GM19351 (cell line): ENCODE measurements around the gene STAP1.
"Not testable (repeated sequence)": the region's sequence is repeated elsewhere in the genome, so short reads cannot be mapped to it uniquely, and the experiment has no call there.

Experiments used
- ATAC-seq: cut with Tn5 transposase; IDR thresholded peaks from one replicate; pipeline ENCODE4 v1.9.1; 2021; ENCODE audit warnings: mild to moderate bottlenecking, moderate library complexity; ENCODE audit not compliant: unreplicated experiment

The STAP1 gene

GRCh38 chr4:67615119-67615518 lies 56.6 kb downstream of the STAP1 start:
- ATAC-seq: no peak

- no peak for ATAC-seq
Observed at GRCh38 chr4:67616478-67616877, 58.0 kb downstream of the STAP1 start.

- no peak for ATAC-seq
Observed at GRCh38 chr4:67624939-67625338, 66.4 kb downstream of the STAP1 start.

- no peak for ATAC-seq
Observed at GRCh38 chr4:67632492-67632891, 74.0 kb downstream of the STAP1 start.

- ATAC-seq: no peak
Observed at GRCh38 chr4:67634741-67635140, 76.2 kb downstream of the STAP1 start.

- no peak for ATAC-seq
Observed at GRCh38 chr4:67635331-67635730, 76.8 kb downstream of the STAP1 start.

- ATAC-seq: not testable (repeated sequence)
Observed at GRCh38 chr4:67636978-67637377, 78.5 kb downstream of the STAP1 start.

- no peak for ATAC-seq
Observed at GRCh38 chr4:67638136-67638535, 79.6 kb downstream of the STAP1 start.

- no peak for ATAC-seq
Observed at GRCh38 chr4:67651536-67651935, 93.0 kb downstream of the STAP1 start.
